Measurements from ENCODE around the gene KBTBD2. TPM values are rescaled to one million over a fixed set of nuclear protein-coding genes. Genes with fewer than 3 reads are reported as not detected.

Gene KBTBD2
- 10 to 100 TPM; 39.8 to 49.8 TPM for total RNA-seq
- polyA plus RNA-seq: 10 to 100 TPM in 1 of 2 donors, 1 to 10 TPM in 1; 8.5 to 17.0 TPM
- long read RNA-seq, donor 1, transcript KBTBD2-201 (4 exons, 3,745 nt): major isoform, 8 of 20 reads
- long read RNA-seq, donor 1, partial matches to known transcripts: 0 of 20 reads
- long read RNA-seq, donor 1, other reads (novel, unspliced or antisense): 12 of 20 reads
- long read RNA-seq, donor 2, transcript KBTBD2-201 (4 exons, 3,745 nt): major isoform, 17 of 27 reads
- long read RNA-seq, donor 2, partial matches to known transcripts: 3 of 27 reads
- long read RNA-seq, donor 2, other reads (novel, unspliced or antisense): 7 of 27 reads

DNA sequence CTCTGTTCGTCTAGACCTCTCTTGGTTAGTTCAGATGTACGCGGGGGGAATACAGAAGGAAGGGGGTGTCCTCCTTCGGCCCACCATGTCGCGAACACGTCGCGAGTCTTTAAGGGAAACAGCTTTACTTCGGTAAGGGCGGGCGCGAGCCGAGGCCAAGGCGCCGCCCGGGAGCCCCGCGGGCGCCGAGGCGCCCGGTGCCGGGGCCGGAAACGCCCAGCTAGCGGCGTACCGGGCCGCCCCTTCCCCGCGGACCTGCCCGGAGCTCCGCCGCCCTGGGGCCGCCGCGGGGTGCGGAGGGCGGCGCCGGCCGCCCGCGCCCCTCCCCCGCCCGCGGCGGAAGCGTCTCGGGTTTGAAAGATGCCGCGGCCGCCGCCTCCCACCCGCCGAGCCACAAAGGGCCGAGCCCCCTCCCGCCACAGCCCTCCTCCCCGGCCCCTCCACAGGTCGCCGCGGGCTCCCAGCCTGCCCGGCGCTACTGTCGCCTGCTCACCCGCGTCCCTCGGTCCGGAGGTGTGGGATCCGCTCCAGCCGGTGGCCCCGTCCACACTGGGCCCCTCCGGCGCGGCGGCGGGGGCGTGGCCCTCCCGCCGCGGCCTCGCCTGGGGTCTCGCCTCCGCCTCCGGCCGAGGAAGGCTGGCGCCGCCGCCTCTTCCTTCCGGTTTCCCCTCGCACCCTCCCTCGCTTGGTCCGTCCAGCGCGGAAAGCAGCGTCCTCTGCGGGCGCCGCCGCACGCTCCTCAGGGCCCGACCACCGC, at the start of gene KBTBD2:
TSS of gene KBTBD2 (minus strand) at position 718 of the 757 bp plus-strand sequence. CDS start 12,156 bp downstream, outside the sequence.
- WGBS, 2 donors: 0 to 1% methylated on average over 60 to 104 of the region's 104 CpGs
- DNase-seq (peak; percentile 92 to 95), ATAC-seq (ENCODE audit: low FRiP score) (peak; percentile 83)
- peak within 1 kb of the TSS; percentile 91 to 95 for H3K27ac ChIP-seq (ENCODE audit: low read depth in 1 of 2, low read length in 2 of 2)
- H3K9me3 ChIP-seq (ENCODE audit: control insufficient read depth, low read length): no peaks in the 10 kb centered on the region
- H3K36me3 ChIP-seq (ENCODE audit: control insufficient read depth in 1 of 2, insufficient read depth in 2 of 2, low read length in 1 of 2): no peaks in the 10 kb centered on the region
- no peaks in the 10 kb centered on the region for H3K27me3 ChIP-seq (ENCODE audit: control insufficient read depth in 1 of 2, insufficient read depth in 2 of 2, low read length in 1 of 2)
- no peaks in the 10 kb centered on the region for H3K4me1 ChIP-seq (ENCODE audit: control insufficient read depth in 1 of 2, insufficient read depth in 2 of 2, low read length in 2 of 2)
- intact Hi-C loops (cut with DNase I): loop anchor here (5.0 kb wide), 2 partner anchors 46 to 171 kb away; partner anchors contain the start of gene NT5C3A (in 1 of the 2)
- peak within 1 kb of the TSS; percentile 81 to 99 for H3K4me3 ChIP-seq (ENCODE audit: low read length in 2 of 2)

DNA sequence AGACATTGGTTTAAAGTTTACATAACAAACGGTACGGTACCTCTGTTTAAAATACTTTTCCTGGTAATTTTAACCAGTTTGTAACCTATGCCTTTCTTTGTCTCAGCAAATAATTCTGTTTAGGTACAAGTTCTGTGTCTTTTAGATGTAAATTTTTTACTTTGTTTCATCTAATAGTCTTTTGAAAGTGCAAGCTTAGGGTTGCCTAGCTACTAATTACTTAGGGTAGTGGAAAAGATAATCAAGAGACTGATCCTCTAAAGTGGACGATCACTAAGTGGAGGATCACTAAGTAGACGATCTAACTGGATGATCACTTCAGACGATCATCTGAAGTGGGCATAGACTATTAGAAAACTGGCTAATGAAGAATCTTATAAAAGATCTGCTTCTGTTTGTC, 49.6 kb upstream of the KBTBD2 start:
- ATAC-seq (ENCODE audit: low FRiP score) (no peak), DNase-seq (no peak)
- Histone ChIP-seq H3K27me3 (ENCODE audit: control insufficient read depth in 1 of 2, insufficient read depth in 2 of 2, low read length in 1 of 2) (no peaks in the 10 kb centered on the region), H3K4me3 (ENCODE audit: low read length in 2 of 2) (peak overlapping the region in 1 of 2 donors; percentile 92), H3K27ac (ENCODE audit: low read depth in 1 of 2, low read length in 2 of 2) (peak overlapping the region in 1 of 2 donors; percentile 3), H3K4me1 (ENCODE audit: control insufficient read depth in 1 of 2, insufficient read depth in 2 of 2, low read length in 2 of 2) (peaks cover 5 to 7% of the 10 kb centered on the region in 2 donors), H3K9me3 (ENCODE audit: control insufficient read depth, low read length) (no peaks in the 10 kb centered on the region), H3K36me3 (ENCODE audit: control insufficient read depth in 1 of 2, insufficient read depth in 2 of 2, low read length in 1 of 2) (no peaks in the 10 kb centered on the region)
- intact Hi-C loops (cut with DNase I): no loop called here
- WGBS, 2 donors: 21 to 26% methylated on average over 5 of the region's 5 CpGs

DNA sequence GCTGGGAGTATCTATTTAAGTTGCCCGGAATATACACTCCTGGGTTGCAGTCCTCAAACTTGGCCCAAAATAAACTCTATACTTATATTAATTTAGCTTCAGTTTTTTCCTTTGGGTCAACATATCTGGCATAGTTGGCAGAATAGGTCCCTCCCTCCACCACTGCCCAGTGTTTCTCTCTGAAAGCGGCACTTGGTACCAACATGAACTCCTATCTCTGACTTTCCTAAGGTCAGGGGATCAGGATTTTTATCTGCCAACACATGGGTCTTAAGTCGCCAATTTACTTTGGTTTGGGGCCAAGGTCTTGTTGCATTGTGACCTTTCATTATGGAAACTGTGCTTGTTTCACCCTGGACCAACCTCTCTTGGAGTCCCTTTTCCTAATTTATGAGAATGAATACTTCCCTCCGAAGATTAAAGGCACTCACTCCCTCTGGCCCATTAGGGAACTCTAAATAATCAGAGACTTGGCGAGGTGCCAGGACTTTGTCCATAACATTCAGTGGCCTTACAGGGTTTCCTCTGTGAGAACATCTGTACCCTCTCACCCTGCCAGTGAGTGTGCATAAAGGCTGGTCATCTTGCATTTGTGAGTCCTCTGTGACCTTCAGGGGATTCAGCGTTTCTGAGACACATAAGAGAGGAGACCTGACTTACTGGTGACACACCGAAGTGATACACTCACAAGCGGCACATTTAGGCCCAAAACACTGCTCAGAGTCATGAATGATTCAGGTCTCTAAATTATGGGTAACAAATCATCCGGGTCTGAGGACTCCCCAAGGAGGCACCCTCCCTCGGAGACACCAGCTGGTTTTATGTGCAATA, 46.0 kb upstream of the KBTBD2 start:
- Histone ChIP-seq H3K27me3 (ENCODE audit: control insufficient read depth in 1 of 2, insufficient read depth in 2 of 2, low read length in 1 of 2) (no peaks in the 10 kb centered on the region), H3K36me3 (ENCODE audit: control insufficient read depth in 1 of 2, insufficient read depth in 2 of 2, low read length in 1 of 2) (peaks cover 0 to 2% of the 10 kb centered on the region in 2 donors), H3K9me3 (ENCODE audit: control insufficient read depth, low read length) (no peaks in the 10 kb centered on the region), H3K4me1 (ENCODE audit: control insufficient read depth in 1 of 2, insufficient read depth in 2 of 2, low read length in 2 of 2) (peaks cover 7 to 8% of the 10 kb centered on the region in 2 donors), H3K4me3 (ENCODE audit: low read length in 2 of 2) (no peak overlapping the region), H3K27ac (ENCODE audit: low read depth in 1 of 2, low read length in 2 of 2) (no peak overlapping the region)
- DNase-seq: peak in 1 of 2 donors; percentile 54
- intact Hi-C loops (cut with DNase I): loop anchor here in 1 of 2 donors (5.0 kb wide), 1 partner anchor 45 kb away; the partner anchor contains the start of gene KBTBD2
- WGBS, 2 donors: 38 to 44% methylated on average over 10 of the region's 10 CpGs
- ATAC-seq (ENCODE audit: low FRiP score): no peak

DNA sequence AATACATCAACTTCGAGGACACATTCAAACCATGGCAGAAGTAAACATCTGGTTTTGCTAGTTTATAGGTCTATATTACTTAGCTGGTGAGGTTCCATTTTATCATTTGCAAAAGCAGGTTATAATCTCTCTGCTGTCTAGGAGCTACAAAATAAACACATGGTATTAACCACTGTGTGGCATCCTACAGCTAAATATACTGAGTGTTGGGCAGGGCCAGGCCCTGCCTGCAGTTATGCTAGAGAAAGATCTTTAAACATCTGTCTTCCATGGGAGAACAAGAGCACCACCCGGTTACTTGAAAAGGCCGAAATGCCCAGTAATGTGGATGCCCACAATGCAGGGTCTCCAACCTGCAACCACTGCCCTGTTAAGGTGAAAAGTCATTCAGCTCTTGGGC, 45.1 kb upstream of the KBTBD2 start:
- intact Hi-C loops (cut with DNase I): loop anchor here in 1 of 2 donors (5.0 kb wide), 1 partner anchor 44 kb away; the partner anchor contains the start of gene KBTBD2
- Histone ChIP-seq H3K27me3 (ENCODE audit: control insufficient read depth in 1 of 2, insufficient read depth in 2 of 2, low read length in 1 of 2) (no peaks in the 10 kb centered on the region), H3K4me3 (ENCODE audit: low read length in 2 of 2) (no peak overlapping the region), H3K4me1 (ENCODE audit: control insufficient read depth in 1 of 2, insufficient read depth in 2 of 2, low read length in 2 of 2) (peaks cover 7 to 8% of the 10 kb centered on the region in 2 donors), H3K36me3 (ENCODE audit: control insufficient read depth in 1 of 2, insufficient read depth in 2 of 2, low read length in 1 of 2) (peaks cover 0 to 2% of the 10 kb centered on the region in 2 donors), H3K9me3 (ENCODE audit: control insufficient read depth, low read length) (no peaks in the 10 kb centered on the region), H3K27ac (ENCODE audit: low read depth in 1 of 2, low read length in 2 of 2) (no peak overlapping the region)
- ATAC-seq (ENCODE audit: low FRiP score) (no peak), DNase-seq (no peak)
- 65 to 73% methylated on average over 3 of the region's 3 CpGs for WGBS, 2 donors

DNA sequence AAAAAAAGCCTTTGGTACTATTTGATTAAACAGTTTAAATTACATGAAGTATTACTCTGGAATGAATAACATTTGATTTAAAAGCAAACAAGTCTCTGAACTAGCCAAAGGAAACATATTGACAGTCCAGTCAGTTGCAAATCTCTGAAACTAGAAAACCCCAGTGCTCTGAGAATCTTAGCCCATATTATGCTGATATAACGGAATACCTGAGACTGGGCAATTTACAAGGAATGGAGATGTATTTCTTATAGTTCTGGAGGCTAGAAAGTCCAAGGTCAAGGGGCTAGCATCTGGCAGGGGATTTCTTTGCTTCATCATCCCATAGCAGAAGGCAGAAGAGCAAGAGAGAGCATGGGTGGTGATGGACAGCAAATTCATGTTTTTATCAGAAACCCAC, 44.0 kb upstream of the KBTBD2 start:
- peaks cover 0 to 5% of the 10 kb centered on the region in 2 donors for H3K36me3 ChIP-seq (ENCODE audit: control insufficient read depth in 1 of 2, insufficient read depth in 2 of 2, low read length in 1 of 2)
- intact Hi-C loops (cut with DNase I): loop anchor here in 1 of 2 donors (5.0 kb wide), 1 partner anchor 43 kb away; the partner anchor contains the start of gene KBTBD2
- DNase-seq (no peak), ATAC-seq (ENCODE audit: low FRiP score) (no peak)
- WGBS, 2 donors: 48 to 67% methylated on average over 1 of the region's 1 CpG
- no peaks in the 10 kb centered on the region for H3K27me3 ChIP-seq (ENCODE audit: control insufficient read depth in 1 of 2, insufficient read depth in 2 of 2, low read length in 1 of 2)
- H3K27ac ChIP-seq (ENCODE audit: low read depth in 1 of 2, low read length in 2 of 2): no peak overlapping the region
- H3K9me3 ChIP-seq (ENCODE audit: control insufficient read depth, low read length): no peaks in the 10 kb centered on the region
- peaks cover 7 to 8% of the 10 kb centered on the region in 2 donors for H3K4me1 ChIP-seq (ENCODE audit: control insufficient read depth in 1 of 2, insufficient read depth in 2 of 2, low read length in 2 of 2)
- H3K4me3 ChIP-seq (ENCODE audit: low read length in 2 of 2): no peak overlapping the region

DNA sequence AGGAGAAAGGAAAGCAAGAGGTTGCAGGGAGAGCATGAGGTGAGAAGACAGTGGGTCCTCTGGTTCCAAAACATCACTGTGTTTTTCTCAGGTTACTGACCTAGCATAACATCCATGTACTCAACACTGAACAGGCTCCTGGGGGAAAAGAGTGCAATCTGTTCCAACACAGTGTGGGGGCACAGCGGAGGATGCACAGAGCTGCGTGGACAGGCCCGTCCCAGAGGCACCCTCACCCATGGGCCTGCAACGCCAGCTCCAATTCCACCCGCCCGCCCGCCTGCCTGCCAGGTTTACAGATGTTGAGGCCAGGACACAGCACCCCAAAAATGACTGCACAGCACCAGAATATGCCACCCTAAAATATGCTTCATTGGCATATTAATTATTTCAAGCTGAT, 38.8 kb upstream of the KBTBD2 start:
- H3K4me3 ChIP-seq (ENCODE audit: low read length in 2 of 2): no peak overlapping the region
- no peak for DNase-seq
- ATAC-seq (ENCODE audit: low FRiP score): no peak
- H3K9me3 ChIP-seq (ENCODE audit: control insufficient read depth, low read length): no peaks in the 10 kb centered on the region
- H3K4me1 ChIP-seq (ENCODE audit: control insufficient read depth in 1 of 2, insufficient read depth in 2 of 2, low read length in 2 of 2): no peaks in the 10 kb centered on the region
- 90 to 91% methylated on average over 7 of the region's 7 CpGs for WGBS, 2 donors
- intact Hi-C loops (cut with DNase I): no loop called here
- peaks cover 4 to 8% of the 10 kb centered on the region in 2 donors for H3K36me3 ChIP-seq (ENCODE audit: control insufficient read depth in 1 of 2, insufficient read depth in 2 of 2, low read length in 1 of 2)
- no peak overlapping the region for H3K27ac ChIP-seq (ENCODE audit: low read depth in 1 of 2, low read length in 2 of 2)
- H3K27me3 ChIP-seq (ENCODE audit: control insufficient read depth in 1 of 2, insufficient read depth in 2 of 2, low read length in 1 of 2): no peaks in the 10 kb centered on the region

DNA sequence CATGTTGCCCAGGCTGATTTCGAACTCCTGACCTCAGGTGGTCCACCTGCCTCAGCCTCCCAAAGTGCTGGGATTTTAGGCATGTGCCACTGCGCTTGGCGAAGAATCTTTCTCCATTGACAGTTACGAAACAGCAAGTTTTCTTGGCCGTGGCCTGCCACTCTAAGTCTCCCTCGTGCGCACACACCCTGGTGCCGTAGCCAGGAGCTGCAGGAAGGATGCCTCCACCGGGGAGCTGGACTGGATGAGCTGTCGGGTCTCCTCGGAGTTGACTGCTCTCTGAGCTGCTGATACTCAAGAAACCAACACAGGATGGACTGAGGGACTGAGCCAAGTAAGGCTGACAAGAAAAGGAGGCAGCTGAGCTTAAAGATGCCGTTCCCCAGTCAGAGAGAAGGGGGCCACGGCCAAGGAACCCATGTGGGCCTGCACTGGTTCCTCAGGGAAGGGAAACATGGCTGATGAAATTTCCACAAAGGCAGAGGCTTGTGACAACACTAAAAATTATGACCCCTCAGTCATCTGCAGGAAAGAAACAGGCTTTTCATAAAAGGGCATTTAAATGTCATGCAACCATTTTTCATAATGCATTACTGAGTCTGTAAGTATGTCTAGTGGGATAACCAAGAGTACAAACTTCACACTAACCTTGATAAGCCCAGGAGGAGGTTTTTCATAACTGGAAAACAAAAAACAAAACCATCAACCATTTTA, 38.0 kb upstream of the KBTBD2 start:
- no peaks in the 10 kb centered on the region for H3K27me3 ChIP-seq (ENCODE audit: control insufficient read depth in 1 of 2, insufficient read depth in 2 of 2, low read length in 1 of 2)
- peaks cover 4 to 8% of the 10 kb centered on the region in 2 donors for H3K36me3 ChIP-seq (ENCODE audit: control insufficient read depth in 1 of 2, insufficient read depth in 2 of 2, low read length in 1 of 2)
- H3K4me1 ChIP-seq (ENCODE audit: control insufficient read depth in 1 of 2, insufficient read depth in 2 of 2, low read length in 2 of 2): no peaks in the 10 kb centered on the region
- intact Hi-C loops (cut with DNase I): no loop called here
- H3K9me3 ChIP-seq (ENCODE audit: control insufficient read depth, low read length): no peaks in the 10 kb centered on the region
- DNase-seq (no peak), ATAC-seq (ENCODE audit: low FRiP score) (no peak)
- no peak overlapping the region for H3K27ac ChIP-seq (ENCODE audit: low read depth in 1 of 2, low read length in 2 of 2)
- H3K4me3 ChIP-seq (ENCODE audit: low read length in 2 of 2): no peak overlapping the region
- WGBS, 2 donors: 80 to 81% methylated on average over 13 of the region's 13 CpGs

Data from aorta (tissue), 5 donors.